ENCODE measurements around the gene USF3. TPM values are rescaled to one million over a fixed set of nuclear protein-coding genes. Genes with fewer than 3 reads are reported as not detected.

USF3 gene
- total RNA-seq, 1 donor from 2014 or later = 15.3 TPM

DNA sequence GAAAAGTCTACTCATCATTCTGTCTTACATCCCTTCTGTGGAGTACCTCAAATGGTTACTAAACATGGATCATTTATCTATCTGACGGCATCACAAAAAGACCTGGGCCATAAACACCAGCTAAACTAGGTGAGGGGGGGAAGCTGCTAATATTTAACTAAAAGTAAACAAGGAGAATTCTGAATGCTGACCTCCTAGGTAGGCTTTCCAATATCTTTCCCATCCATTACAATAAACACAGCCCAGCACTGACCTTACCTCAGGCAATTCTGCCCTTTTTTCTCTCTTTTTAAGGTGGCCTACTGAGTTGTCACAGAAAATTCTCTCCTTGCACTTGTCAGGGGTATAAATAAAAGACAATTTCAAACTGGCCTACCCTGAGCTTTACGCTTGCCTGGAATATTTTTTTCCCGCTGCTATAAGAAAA is 33.1 kb downstream of the USF3 start:
- Mint-ChIP-seq H3K36me3 (peaks cover 19% of the 10 kb centered on the region), H3K9me3 (no peaks in the 10 kb centered on the region), H3K27ac (no peak overlapping the region), H3K4me1 (peaks cover 8% of the 10 kb centered on the region), H3K4me3 (no peak overlapping the region), H3K27me3 (ENCODE audit: insufficient read depth, low read depth) (peaks cover 2% of the 10 kb centered on the region)
- no peaks in the 10 kb centered on the region for H3K9me3 ChIP-seq (ENCODE audit: low read depth)
- H3K36me3 ChIP-seq = no peaks in the 10 kb centered on the region
- H2AFZ ChIP-seq (replicated peaks) = no peak overlapping the region
- no peak overlapping the region for H3K4me2 ChIP-seq
- H3K27me3 ChIP-seq = no peaks in the 10 kb centered on the region
- no peak for DNase-seq (ENCODE audit: low spot score)
- no peaks in the 10 kb centered on the region for H3F3A ChIP-seq (ENCODE audit: low read depth)
- H3K9ac ChIP-seq = no peak overlapping the region
- no peak for TF ChIP-seq EZH2 (IDR thresholded peaks at IDR 0.05)
- no peak for TF ChIP-seq EZH2phosphoT487 (IDR thresholded peaks at IDR 0.05)
- TF ChIP-seq, protein P1, sequence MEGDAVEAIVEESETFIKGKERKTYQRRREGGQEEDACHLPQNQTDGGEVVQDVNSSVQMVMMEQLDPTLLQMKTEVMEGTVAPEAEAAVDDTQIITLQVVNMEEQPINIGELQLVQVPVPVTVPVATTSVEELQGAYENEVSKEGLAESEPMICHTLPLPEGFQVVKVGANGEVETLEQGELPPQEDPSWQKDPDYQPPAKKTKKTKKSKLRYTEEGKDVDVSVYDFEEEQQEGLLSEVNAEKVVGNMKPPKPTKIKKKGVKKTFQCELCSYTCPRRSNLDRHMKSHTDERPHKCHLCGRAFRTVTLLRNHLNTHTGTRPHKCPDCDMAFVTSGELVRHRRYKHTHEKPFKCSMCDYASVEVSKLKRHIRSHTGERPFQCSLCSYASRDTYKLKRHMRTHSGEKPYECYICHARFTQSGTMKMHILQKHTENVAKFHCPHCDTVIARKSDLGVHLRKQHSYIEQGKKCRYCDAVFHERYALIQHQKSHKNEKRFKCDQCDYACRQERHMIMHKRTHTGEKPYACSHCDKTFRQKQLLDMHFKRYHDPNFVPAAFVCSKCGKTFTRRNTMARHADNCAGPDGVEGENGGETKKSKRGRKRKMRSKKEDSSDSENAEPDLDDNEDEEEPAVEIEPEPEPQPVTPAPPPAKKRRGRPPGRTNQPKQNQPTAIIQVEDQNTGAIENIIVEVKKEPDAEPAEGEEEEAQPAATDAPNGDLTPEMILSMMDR (IDR thresholded peaks at IDR 0.05) = no peak
- H4K20me1 ChIP-seq (ENCODE audit: low read depth) = no peaks in the 10 kb centered on the region
- no peaks in the 10 kb centered on the region for H3K79me2 ChIP-seq (ENCODE audit: low read depth)
- no peaks in the 10 kb centered on the region for H3K4me1 ChIP-seq
- H3K4me3 ChIP-seq = no peak overlapping the region
- H3K27ac ChIP-seq = no peak overlapping the region

DNA sequence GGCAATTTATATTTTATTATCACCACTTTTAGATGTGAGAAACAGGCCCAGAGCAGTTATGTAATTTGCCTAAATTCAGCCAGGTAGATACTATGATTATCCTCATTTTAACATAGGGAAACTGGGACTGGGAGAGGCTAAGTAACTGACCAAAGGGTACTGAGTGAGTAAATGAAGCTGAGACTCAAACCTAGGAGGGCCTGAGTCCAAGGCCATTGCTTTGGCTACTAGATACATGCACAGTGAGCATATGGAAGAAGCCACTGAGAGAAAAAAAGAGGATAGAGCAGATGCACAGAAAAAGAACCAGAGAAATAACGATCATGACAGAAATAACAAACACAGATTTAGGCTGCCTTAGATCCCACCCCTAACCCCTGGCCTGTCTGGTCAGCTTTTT is 33.6 kb downstream of the USF3 start:
- Mint-ChIP-seq H3K9me3 (no peaks in the 10 kb centered on the region), H3K4me1 (peaks cover 3% of the 10 kb centered on the region), H3K36me3 (peaks cover 23% of the 10 kb centered on the region), H3K4me3 (no peak overlapping the region), H3K27ac (no peak overlapping the region), H3K27me3 (ENCODE audit: insufficient read depth, low read depth) (peaks cover 2% of the 10 kb centered on the region)
- Histone ChIP-seq H3K9me3 (ENCODE audit: low read depth) (no peaks in the 10 kb centered on the region), H3F3A (ENCODE audit: low read depth) (no peaks in the 10 kb centered on the region), H3K4me2 (no peak overlapping the region), H3K4me3 (no peak overlapping the region), H3K27me3 (no peaks in the 10 kb centered on the region), H3K79me2 (ENCODE audit: low read depth) (no peaks in the 10 kb centered on the region), H3K4me1 (no peaks in the 10 kb centered on the region), H3K27ac (no peak overlapping the region), H3K9ac (no peak overlapping the region), H2AFZ (replicated peaks) (no peak overlapping the region), H4K20me1 (ENCODE audit: low read depth) (no peaks in the 10 kb centered on the region), H3K36me3 (no peaks in the 10 kb centered on the region)
- no peak for TF ChIP-seq EZH2phosphoT487 (IDR thresholded peaks at IDR 0.05)
- no peak for TF ChIP-seq EZH2 (IDR thresholded peaks at IDR 0.05)
- TF ChIP-seq, protein P1 (IDR thresholded peaks at IDR 0.05) = no peak
- no peak for DNase-seq (ENCODE audit: low spot score)

DNA sequence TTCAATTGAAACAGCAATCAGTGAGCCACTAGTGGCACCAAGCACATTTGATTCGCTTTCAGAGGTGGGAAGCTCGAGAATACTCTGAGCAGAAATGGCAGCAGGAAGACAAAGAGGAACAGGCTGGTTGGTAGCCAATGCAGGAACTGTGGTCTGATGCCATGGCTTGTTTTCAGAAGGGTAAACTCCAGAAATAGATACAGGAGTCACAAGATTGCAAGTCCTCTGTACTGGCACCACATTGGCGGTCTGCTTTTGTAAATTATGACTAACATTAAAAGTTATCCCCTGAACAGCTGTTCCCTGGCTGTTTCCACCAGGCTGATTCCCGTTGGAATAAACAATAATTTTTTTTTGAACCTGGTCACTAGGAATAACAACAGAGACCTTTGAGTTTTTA is 35.5 kb downstream of the USF3 start:
- peaks cover 4% of the 10 kb centered on the region for H3K9me3 Mint-ChIP-seq
- Histone ChIP-seq H3K4me1 (no peaks in the 10 kb centered on the region), H2AFZ (replicated peaks) (no peak overlapping the region), H3K79me2 (ENCODE audit: low read depth) (no peaks in the 10 kb centered on the region), H3K9me3 (ENCODE audit: low read depth) (no peaks in the 10 kb centered on the region), H3K4me2 (no peak overlapping the region), H3F3A (ENCODE audit: low read depth) (no peaks in the 10 kb centered on the region), H3K36me3 (no peaks in the 10 kb centered on the region), H3K9ac (no peak overlapping the region), H4K20me1 (ENCODE audit: low read depth) (no peaks in the 10 kb centered on the region), H3K4me3 (no peak overlapping the region), H3K27ac (no peak overlapping the region), H3K27me3 (no peaks in the 10 kb centered on the region)
- H3K27ac Mint-ChIP-seq = no peak overlapping the region
- TF ChIP-seq EZH2 (IDR thresholded peaks at IDR 0.05) (no peak), EZH2phosphoT487 (IDR thresholded peaks at IDR 0.05) (no peak)
- TF ChIP-seq, protein P1 (IDR thresholded peaks at IDR 0.05) = no peak
- H3K4me1 Mint-ChIP-seq = no peaks in the 10 kb centered on the region
- no peak for DNase-seq (ENCODE audit: low spot score)
- H3K4me3 Mint-ChIP-seq = no peak overlapping the region
- H3K36me3 Mint-ChIP-seq = peaks cover 37% of the 10 kb centered on the region
- no peaks in the 10 kb centered on the region for H3K27me3 Mint-ChIP-seq (ENCODE audit: insufficient read depth, low read depth)
